AG09309 (cell line): Measurements from ENCODE around the gene IL12RB1.
"Not testable (repeated sequence)": the region's sequence is repeated elsewhere in the genome, so short reads cannot be mapped to it uniquely, and the experiment has no call there.

Experiments
- DNase-seq: peaks from one replicate; pipeline ENCODE4 v3.0.0-alpha.2; 2010; ENCODE audit warnings: low read depth
- H3K4me3 ChIP-seq: 2 replicates; pipeline ENCODE4 v1.5.1; 2011; ENCODE audit warnings: mild to moderate bottlenecking, low read depth, low read length, moderate library complexity; ENCODE audit not compliant: control insufficient read depth
- CTCF ChIP-seq: IDR thresholded peaks from 2 replicates; pipeline ENCODE4 v1.5.1; 2011; ENCODE audit warnings: mild to moderate bottlenecking, low read depth, low read length, inconsistent platforms; ENCODE audit not compliant: insufficient read depth, control insufficient read depth; ENCODE audit errors: missing control alignments

The IL12RB1 gene

GRCh38 chr19:18107235-18107634 lies 20.5 kb upstream of the IL12RB1 start:
- H3K4me3 ChIP-seq = no peak overlapping the region
- TF ChIP-seq CTCF = no peak
- DNase-seq = no peak

- H3K4me3 ChIP-seq, DNase-seq: not testable (repeated sequence)
Observed at GRCh38 chr19:18105259-18105658, 18.5 kb upstream of the IL12RB1 start.

GRCh38 chr19:18104793-18105131 lies 18.0 kb upstream of the IL12RB1 start:
- no peak for DNase-seq
- no peak for TF ChIP-seq CTCF
- peak overlapping the region; percentile 47 for H3K4me3 ChIP-seq

GRCh38 chr19:18102916-18103542 lies 16.3 kb upstream of the IL12RB1 start:
- no peak overlapping the region for H3K4me3 ChIP-seq
- no peak for DNase-seq
- no peak for TF ChIP-seq CTCF

GRCh38 chr19:18101268-18101667 lies 14.5 kb upstream of the IL12RB1 start:
- no peak overlapping the region for H3K4me3 ChIP-seq
- DNase-seq = no peak
- no peak for TF ChIP-seq CTCF

GRCh38 chr19:18100710-18101109 lies 14.0 kb upstream of the IL12RB1 start:
- DNase-seq = no peak
- H3K4me3 ChIP-seq = no peak overlapping the region
- no peak for TF ChIP-seq CTCF

GRCh38 chr19:18099623-18099995 lies 12.9 kb upstream of the IL12RB1 start:
- no peak for DNase-seq
- no peak overlapping the region for H3K4me3 ChIP-seq
- TF ChIP-seq CTCF = no peak
